ENCODE data around the gene TRPM5.

DNA sequence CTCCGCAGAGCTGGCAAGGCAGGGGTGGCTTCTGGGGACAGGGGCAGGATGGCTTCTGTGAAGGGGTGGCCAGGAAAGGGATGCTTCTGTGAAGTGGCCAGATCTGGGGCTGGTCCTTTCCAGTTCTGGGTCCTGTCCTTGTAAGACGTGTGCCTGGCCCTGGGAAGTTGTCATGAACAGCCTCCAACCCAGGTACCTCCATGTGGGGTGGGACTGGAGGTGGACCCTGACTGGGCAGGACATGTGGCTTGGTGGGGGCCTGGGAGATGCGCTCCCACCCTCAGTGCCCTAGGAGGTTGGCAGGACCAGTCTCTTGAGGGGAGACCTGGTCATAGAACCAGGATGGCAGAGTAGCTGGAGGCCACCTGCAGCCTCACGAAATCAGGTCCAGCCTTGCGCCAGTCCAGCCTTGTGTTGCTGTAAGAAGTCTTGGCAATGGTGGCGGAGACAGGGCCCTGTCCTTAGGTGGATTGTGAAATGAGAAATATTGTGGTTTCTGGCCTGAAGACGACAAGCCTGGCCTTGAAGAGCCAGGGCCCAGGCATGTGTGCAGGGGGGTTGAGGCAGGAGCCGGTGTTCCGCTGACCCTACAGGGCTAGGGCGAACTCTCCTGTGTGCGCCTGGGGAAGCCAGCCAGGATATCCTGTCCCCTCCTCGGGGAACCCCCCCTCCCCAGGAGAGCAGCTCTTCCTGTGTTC lies 3.1 kb upstream of the TRPM5 start:
- TF ChIP-seq, protein P1, sequence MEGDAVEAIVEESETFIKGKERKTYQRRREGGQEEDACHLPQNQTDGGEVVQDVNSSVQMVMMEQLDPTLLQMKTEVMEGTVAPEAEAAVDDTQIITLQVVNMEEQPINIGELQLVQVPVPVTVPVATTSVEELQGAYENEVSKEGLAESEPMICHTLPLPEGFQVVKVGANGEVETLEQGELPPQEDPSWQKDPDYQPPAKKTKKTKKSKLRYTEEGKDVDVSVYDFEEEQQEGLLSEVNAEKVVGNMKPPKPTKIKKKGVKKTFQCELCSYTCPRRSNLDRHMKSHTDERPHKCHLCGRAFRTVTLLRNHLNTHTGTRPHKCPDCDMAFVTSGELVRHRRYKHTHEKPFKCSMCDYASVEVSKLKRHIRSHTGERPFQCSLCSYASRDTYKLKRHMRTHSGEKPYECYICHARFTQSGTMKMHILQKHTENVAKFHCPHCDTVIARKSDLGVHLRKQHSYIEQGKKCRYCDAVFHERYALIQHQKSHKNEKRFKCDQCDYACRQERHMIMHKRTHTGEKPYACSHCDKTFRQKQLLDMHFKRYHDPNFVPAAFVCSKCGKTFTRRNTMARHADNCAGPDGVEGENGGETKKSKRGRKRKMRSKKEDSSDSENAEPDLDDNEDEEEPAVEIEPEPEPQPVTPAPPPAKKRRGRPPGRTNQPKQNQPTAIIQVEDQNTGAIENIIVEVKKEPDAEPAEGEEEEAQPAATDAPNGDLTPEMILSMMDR (conservative IDR thresholded peaks at IDR 0.05; ENCODE audit: low read depth, low read length): no peak
- TF ChIP-seq EZH2 (IDR thresholded peaks at IDR 0.05; ENCODE audit: borderline replicate concordance, low read depth, low read length, poor library complexity, severe bottlenecking): no peak
